Measurements from ENCODE around the gene TCF20.

DNA sequence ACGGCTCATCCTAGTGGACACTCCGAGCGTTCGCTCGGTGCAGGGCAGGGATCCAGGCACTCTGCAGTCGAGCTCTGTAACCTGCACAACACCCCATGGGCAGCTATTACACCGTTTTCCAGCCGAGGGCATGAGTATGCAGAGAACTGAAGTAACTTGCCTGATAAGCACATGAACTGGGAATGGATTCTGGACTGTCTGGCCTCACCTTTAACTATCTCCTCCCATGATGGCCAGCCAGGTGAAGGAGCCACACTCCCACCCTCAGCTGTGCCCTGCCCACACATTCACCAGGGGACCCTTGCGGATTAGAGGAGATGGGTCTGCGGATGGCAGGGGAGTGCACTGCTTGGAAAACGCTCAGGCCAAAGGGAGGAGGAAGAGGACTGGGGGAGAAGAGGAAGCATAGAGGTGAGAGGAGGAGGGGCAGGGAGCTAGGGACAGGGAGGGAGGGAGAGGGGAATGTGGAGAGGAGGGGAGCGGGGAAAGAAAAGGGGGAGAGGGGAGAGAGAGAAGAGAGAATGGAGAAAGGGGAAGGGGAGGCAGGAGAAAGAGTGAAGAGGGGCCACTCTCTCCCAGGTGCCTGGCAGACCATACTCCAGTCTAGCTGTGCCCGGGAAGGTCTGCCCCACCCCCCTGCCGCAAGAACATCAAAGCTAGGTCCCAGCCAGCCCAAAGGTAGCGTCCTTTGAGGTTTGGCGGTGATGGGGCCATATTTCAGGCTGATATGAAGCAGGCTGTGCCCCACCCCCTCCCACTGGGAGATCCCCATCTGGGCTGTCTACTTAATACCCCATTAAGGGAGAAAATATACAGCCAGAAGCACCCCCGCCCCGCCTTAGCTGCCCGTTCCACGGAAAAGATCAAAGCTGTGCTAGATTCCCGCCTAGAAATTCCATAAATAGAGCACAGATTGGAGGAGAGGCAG lies 33.2 kb upstream of the TCF20 start:
- no peak for TF ChIP-seq CTCF (IDR thresholded peaks at IDR 0.05)
- no peak for TF ChIP-seq POLR2A (IDR thresholded peaks at IDR 0.05)

All from right lobe of liver (tissue), 4 donors.